Astrocyte of the cerebellum (primary cell): ENCODE measurements around the gene ST3GAL6.

ENCODE experiments used
- DNase-seq: peaks from one replicate; pipeline ENCODE4 v3.0.0-alpha.2; 2011; ENCODE audit warnings: low read depth
- H3K4me3 ChIP-seq: 2 replicates; pipeline ENCODE4 v1.5.1; 2011; ENCODE audit warnings: mild to moderate bottlenecking, low read depth, low read length, moderate library complexity
- in situ Hi-C: cut with HindIII; loops from 2 replicates; pipeline ENCODE4 v1.10.0; 2017; ENCODE audit warnings: low sequenced_read_pairs
- TF ChIP-seq, protein P1 (sequence below): IDR thresholded peaks from 2 replicates; pipeline ENCODE4 v1.5.1; 2012; ENCODE audit warnings: low read length, low read depth, moderate library complexity, mild to moderate bottlenecking; ENCODE audit errors: missing control alignments

The ST3GAL6 gene

GRCh38 chr3:98839846-98840245 is 76.7 kb downstream of the ST3GAL6 start:
- DNase-seq: no peak
- no peak overlapping the region for H3K4me3 ChIP-seq
- in situ Hi-C loops: no loop called here
- TF ChIP-seq, protein P1, sequence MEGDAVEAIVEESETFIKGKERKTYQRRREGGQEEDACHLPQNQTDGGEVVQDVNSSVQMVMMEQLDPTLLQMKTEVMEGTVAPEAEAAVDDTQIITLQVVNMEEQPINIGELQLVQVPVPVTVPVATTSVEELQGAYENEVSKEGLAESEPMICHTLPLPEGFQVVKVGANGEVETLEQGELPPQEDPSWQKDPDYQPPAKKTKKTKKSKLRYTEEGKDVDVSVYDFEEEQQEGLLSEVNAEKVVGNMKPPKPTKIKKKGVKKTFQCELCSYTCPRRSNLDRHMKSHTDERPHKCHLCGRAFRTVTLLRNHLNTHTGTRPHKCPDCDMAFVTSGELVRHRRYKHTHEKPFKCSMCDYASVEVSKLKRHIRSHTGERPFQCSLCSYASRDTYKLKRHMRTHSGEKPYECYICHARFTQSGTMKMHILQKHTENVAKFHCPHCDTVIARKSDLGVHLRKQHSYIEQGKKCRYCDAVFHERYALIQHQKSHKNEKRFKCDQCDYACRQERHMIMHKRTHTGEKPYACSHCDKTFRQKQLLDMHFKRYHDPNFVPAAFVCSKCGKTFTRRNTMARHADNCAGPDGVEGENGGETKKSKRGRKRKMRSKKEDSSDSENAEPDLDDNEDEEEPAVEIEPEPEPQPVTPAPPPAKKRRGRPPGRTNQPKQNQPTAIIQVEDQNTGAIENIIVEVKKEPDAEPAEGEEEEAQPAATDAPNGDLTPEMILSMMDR: no peak

GRCh38 chr3:98843266-98843959 is 80.3 kb downstream of the ST3GAL6 start:
- DNase-seq: no peak
- TF ChIP-seq, protein P1: no peak

More at GRCh38 chr3:98843266-98843959, 80.3 kb downstream of the ST3GAL6 start:
- no peak overlapping the region for H3K4me3 ChIP-seq
- in situ Hi-C loops: no loop called here
